GM21723 (cell line): ENCODE data around the gene DSTN.
"Not testable (repeated sequence)": the region's sequence is repeated elsewhere in the genome, so short reads cannot be mapped to it uniquely, and the experiment has no call there.

Source experiments
- ATAC-seq: cut with Tn5 transposase; IDR thresholded peaks from one replicate; pipeline ENCODE4 v1.9.1; 2021; ENCODE audit warnings: mild to moderate bottlenecking, moderate library complexity; ENCODE audit not compliant: unreplicated experiment

Gene DSTN

DNA sequence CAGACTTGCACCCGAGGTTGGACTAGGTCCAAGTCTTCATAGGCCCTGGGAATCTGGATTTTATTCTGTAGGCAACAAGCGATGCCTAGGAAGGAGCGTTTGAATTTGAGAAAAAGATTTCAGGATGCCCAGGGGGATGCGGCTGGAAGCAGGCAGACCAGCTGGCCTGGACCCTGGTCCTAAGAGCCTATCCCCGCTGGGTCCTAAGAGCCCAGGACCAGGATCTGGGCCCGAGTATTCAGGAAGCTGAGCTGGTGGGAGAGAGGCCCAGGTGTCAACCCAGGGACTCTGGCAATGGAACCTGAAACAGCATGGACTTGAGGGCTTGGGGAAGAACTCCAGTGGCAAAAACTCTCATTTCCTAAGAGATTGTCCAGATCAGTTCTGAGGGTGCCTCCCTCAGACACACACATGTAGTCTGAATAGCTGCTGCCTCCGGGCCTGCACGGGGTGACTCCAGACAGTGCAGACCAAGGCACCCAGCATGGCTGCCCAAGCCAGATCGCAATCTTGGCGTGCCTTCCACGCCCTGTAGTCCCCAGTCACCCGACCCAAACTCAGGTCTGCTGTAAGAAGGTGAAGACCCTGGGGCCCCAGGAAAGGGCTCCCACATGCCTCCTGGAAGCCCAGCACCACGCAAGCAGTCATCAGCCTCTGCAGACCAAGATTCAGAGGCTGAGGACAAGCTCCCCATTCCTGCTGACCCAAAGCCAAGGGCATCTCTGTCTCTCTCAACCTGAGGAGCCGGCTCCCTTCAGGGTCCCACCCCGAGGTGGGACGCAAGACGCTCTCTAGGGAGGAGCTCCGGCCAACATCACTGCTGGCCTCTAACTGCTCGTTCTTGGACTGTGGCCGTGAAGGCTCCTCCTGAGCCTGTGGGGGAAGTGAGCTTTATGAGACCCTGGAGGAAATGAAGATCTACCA lies 77.8 kb downstream of the DSTN start:
- no peak for ATAC-seq

GRCh38 chr20:17648315-17648646 lies 78.4 kb downstream of the DSTN start:
- ATAC-seq, result no peak

DNA sequence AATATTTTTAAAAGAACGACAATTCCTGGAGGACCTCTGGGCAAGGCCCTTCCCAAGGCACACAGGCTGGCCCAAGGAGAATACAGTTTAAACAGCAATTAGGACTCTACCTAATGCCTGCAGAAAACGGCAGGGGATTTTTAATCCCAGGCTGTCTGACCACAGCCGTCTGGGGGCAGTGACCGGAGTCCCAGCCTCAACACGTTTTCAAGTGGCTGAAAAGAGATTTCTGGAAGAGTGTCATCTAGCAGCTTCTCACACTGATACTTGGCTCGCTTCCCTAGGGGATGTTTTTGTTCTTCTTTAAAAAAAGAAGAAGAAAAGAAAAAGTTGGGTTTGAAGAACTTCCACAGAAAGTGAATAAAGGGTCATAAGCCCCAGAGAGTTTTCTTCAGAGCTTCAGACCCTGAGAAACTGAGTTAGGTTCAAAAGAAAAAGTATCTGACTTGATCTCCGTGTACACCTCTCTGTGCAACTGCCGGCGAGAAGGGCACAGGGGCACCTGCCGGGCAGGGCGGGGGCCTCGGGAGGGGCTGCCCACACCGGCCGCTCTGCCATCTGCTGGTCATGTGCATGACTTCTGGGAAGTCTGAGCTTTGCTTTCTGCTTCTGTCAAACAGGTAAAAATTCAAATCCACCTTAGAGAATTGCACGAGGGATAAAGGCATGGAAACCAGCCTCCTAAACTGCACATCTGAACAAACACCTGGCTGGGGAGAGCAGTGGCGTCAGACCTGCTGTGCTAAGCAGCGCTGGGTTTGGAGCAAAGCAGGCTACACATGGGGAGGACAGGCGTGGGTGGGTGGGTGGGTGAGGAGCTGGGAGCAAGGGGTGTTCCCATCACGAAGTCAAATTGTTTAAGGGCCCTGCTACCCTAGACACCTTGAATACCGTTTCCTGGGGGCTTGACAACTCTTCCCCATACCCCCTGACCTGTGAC lies 79.2 kb downstream of the DSTN start:
- no peak for ATAC-seq

GRCh38 chr20:17650301-17651128 lies 80.6 kb downstream of the DSTN start:
- no peak for ATAC-seq

- ATAC-seq, result no peak
Measured at GRCh38 chr20:17651129-17651759, 81.4 kb downstream of the DSTN start.

GRCh38 chr20:17651760-17652388 lies 82.0 kb downstream of the DSTN start:
- ATAC-seq, result no peak

DNA sequence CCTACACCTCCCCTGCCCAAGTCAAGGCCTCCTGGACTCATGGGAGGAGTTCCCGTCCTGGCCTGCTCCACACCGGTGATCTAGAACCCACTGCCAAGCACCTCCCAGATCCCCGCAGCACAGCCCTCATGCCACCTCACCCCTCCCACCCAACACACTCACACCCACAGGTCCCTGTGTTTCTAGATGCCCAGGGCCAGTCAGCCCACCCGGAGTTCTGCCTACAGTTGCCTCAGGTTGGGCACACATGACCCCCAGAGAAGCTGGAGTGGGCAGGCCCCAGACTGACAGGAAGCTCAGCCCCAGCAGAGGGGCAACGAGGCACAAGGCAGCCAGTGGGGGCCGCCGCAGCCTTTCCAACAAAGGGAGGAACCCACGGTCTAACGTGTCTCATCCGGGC lies 82.5 kb downstream of the DSTN start:
- no peak for ATAC-seq

DNA sequence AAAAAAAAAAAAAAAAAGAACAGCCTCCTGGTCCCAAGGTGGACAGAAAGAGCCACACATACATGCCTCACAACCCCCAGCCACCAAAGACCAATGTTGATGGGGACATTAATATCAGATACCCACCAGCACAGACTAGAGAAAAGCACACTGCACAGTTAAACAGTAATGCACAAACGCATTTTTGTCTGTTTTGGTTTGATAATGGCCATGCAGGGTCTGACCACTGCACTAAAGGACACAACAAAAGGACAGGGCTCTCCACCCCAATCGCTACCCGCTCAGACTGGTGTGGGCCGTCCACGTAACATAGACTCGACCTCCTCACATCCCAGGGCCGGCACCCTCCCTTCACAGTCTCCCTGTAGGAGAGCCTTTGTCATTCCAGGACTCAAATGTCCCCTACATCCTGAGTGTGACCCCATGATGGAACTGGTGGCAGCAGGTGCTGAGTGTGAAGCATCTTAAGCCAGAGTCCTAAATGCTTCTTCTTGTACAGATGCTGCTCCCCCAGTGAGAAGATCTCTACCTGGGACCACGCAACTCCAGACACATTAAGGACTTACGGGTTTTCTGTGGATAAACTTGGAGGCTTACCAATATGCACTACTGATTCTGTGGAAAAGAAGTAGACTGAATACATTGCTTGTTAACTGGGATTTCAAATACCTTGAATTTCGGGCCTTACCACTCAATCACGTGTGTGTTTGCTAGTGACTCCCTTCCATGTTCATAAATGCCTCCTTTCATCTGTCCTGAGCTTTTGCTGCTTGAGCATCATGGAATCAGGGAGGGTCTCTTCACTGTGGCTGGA lies 84.2 kb downstream of the DSTN start:
- ATAC-seq, result no peak

DNA sequence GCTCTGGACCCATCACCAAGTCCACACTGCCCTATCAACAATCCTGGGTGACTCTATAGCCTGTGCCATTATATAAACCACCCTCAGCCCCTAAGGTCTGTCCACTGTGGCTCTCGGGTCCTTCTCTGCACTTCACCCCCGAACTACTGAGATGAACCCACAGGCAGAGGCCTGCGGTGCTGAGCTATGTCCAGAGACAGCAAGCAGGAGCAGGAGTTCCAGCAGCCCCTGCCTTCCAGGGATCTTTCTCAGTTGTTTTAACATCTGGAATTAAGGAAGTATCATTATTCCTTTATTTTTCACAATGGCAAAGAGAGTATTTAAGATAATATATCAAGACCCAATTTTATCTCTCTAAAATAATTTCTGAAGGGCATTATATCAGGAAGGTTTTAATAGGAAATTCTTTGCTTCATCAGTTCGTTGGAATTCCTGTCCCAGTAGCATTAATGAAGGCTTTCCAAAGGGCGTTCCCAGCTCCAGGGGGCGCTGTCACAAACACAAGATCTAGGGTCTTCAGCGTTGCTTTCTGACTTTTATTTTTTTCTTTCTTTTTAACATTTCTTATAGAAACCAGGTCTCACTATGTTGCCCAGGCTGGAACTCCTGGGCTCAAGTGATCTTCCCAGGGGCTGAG lies 84.9 kb downstream of the DSTN start:
- ATAC-seq, result no peak

GRCh38 chr20:17655286-17655651 lies 85.4 kb downstream of the DSTN start:
- no peak for ATAC-seq

DNA sequence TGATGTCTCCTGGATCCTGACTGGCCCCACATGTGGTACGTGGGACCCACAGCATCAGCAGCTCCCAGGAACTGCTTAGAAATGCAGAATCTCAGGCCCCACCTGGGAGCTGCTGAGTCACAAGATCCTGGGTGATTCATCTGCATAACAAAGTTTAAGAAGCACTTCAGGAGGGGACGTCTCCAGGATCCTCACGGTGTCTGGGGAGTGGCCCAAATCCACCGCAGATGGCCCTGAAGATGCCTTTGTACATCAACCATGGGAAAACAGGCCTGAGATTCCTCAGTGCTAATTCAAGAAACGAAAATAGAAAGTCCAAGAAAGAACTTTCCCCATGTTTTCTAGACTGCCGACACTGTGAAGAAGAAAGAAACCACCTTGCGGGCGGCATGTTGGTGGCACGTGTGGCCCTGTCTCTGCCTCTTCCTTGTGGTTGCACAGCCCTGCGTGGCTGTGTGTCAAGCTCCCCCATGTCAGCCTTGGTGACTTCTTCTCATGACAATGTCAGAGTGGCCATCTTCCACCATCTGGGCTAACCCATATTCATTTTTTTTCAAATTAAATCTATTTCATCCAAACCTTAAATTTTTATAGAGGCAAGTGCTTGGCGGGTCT lies 86.1 kb downstream of the DSTN start:
- ATAC-seq, result no peak

DNA sequence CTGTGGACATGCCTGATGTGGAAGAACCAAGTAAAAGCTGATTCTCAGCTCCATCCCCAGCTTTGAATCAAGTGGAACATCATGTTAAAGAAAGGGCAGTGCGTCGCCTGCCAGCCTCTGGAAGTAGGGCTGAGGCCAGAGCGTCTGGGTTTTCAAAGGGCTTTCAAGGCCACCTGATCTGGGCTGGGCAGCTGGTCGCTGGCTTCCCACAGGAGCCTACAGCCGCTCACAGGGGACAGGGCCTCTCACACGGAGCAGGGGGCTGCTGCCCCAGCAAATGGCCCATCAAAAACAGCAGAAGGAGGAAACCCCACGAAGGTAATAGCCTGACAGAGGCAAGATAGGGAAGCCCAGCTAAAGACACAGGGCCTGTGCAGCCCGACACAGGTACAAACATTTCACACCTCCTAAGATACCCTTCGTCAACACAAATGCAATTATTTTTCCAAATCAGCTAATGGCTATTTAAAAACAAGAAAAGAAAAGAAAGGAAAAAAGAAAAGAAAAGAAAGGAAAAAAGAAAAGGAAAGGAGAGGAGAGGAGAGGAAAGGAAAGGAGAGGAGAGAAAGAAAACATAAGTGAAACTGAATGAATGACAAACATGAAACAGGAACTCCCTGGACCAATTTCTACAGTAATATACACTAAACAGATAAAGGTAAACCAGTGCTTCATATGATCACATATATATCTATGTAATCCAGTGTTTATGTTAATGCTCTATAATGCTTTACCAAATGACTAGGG lies 87.4 kb downstream of the DSTN start:
- ATAC-seq, result no peak

- ATAC-seq, result no peak
Measured at GRCh38 chr20:17657898-17658647, 88.2 kb downstream of the DSTN start.

DNA sequence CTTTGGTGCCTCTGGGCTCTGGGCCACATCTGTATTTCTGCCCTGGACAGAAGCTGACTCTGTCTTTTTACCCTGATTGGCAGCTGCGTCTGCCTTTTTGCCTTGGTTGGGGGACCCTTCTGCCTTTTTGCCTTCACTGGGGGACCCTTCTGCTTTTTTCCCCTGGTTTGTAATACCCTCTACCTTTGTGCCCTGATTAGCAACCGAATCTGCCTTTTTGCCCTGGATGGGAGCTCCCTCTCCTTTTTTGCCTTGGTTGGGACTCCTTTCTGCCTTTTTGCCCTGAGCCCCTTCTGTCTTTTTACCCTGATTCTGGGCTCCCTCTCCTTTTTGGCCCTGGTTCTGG lies 88.7 kb downstream of the DSTN start:
- no peak for ATAC-seq

- ATAC-seq, result not testable (repeated sequence)
Measured at GRCh38 chr20:17659344-17659743, 89.5 kb downstream of the DSTN start.
